Mammary epithelial cell (primary cell): ENCODE data around the gene OR2S2.

Experiments used
- CTCF ChIP-seq, 2 donors: IDR thresholded peaks in 1 of 2; conservative IDR thresholded peaks in 1 of 2; 2 replicates each; pipeline ENCODE4 v1.5.1; 2011 to 2012; ENCODE audit warnings: inconsistent platforms in 2 of 2, low read length in 2 of 2, mild to moderate bottlenecking in 2 of 2, control low read depth in 1 of 2, low read depth in 1 of 2; ENCODE audit not compliant: insufficient read depth in 1 of 2; ENCODE audit errors: extremely low read depth in 1 of 2
- EZH2 ChIP-seq: IDR thresholded peaks from 2 replicates; pipeline ENCODE4 v1.6.1; 2012; ENCODE audit warnings: low read length, inconsistent platforms, borderline replicate concordance

- TF ChIP-seq CTCF (conservative IDR thresholded peaks at IDR 0.05 in 1 of 2, IDR thresholded peaks at IDR 0.05 in 1 of 2; ENCODE audit: extremely low read depth in 1 of 2, insufficient read depth in 1 of 2, low read depth in 1 of 2, low read length in 2 of 2), result no peak
- no peak for TF ChIP-seq EZH2
Measured at GRCh38 chr9:35940458-35941407, 17.2 kb downstream of the OR2S2 start.
